H9 (cell line): ENCODE measurements around the gene HEATR5B. TPM values are rescaled to one million over a fixed set of nuclear protein-coding genes. Genes with fewer than 3 reads are reported as not detected.
A peak's percentile ranks its signal among the peaks of the same experiment; 100 is the strongest.

Experiments used
- DNase-seq: peaks from one replicate; pipeline ENCODE4 v3.0.0-alpha.2; 2017
- H2AFZ ChIP-seq: one replicate; pipeline ENCODE4 v1.6.1; 2013; ENCODE audit warnings: mild to moderate bottlenecking, low read length, control low read depth, moderate library complexity
- H2AK5ac ChIP-seq: 2 replicates; pipeline ENCODE4 v1.6.1; 2013; ENCODE audit warnings: low read length, control low read depth, mixed read lengths; ENCODE audit not compliant: insufficient read length
- H2BK120ac ChIP-seq: one replicate; pipeline ENCODE4 v1.6.1; 2013; ENCODE audit warnings: low read depth, mild to moderate bottlenecking, low read length, control low read depth, inconsistent platforms; ENCODE audit not compliant: poor library complexity, severe bottlenecking
- H2BK12ac ChIP-seq: 2 replicates; pipeline ENCODE4 v1.6.1; 2013; ENCODE audit warnings: low read length, control low read depth, mixed read lengths, low read depth; ENCODE audit not compliant: insufficient read length
- H2BK15ac ChIP-seq: 2 replicates; pipeline ENCODE4 v1.6.1; 2013; ENCODE audit warnings: low read depth, low read length, control low read depth
- H2BK20ac ChIP-seq: one replicate; pipeline ENCODE4 v1.6.1; 2013; ENCODE audit warnings: low read depth, mild to moderate bottlenecking, low read length, control low read depth, inconsistent platforms; ENCODE audit not compliant: poor library complexity, severe bottlenecking
- H2BK5ac ChIP-seq: 2 replicates; pipeline ENCODE4 v1.6.1; 2013; ENCODE audit warnings: low read length, control low read depth, mixed read lengths; ENCODE audit not compliant: insufficient read length
- H3K14ac ChIP-seq: 2 replicates; pipeline ENCODE4 v1.6.1; 2013; ENCODE audit warnings: low read length, control low read depth; ENCODE audit not compliant: insufficient read depth
- H3K18ac ChIP-seq: 2 replicates; pipeline ENCODE4 v1.6.1; 2013; ENCODE audit warnings: low read depth, mild to moderate bottlenecking, mixed read lengths, low read length, control low read depth; ENCODE audit not compliant: insufficient read length
- H3K23ac ChIP-seq: 2 replicates; pipeline ENCODE4 v1.6.1; 2013; ENCODE audit warnings: low read length, control low read depth, mixed read lengths, low read depth; ENCODE audit not compliant: insufficient read length
- H3K23me2 ChIP-seq: 2 replicates; pipeline ENCODE4 v1.6.1; 2013; ENCODE audit warnings: low read depth, mild to moderate bottlenecking, mixed read lengths, low read length, control low read depth; ENCODE audit not compliant: insufficient read length, poor library complexity, severe bottlenecking
- H3K27ac ChIP-seq: 2 replicates; pipeline ENCODE4 v1.5.1; 2013; ENCODE audit warnings: low read length, control low read depth, mixed read lengths, low read depth; ENCODE audit not compliant: insufficient read length
- H3K27me3 ChIP-seq: 2 replicates; pipeline ENCODE4 v1.6.1; 2013; ENCODE audit warnings: low read length, control low read depth, inconsistent platforms; ENCODE audit not compliant: insufficient read depth
- H3K4ac ChIP-seq: 2 replicates; pipeline ENCODE4 v1.6.1; 2013; ENCODE audit warnings: low read depth, mild to moderate bottlenecking, control low read depth, inconsistent platforms, low read length, moderate library complexity
- H3K4me1 ChIP-seq: 2 replicates; pipeline ENCODE4 v1.6.1; 2013; ENCODE audit warnings: low read length, control low read depth, inconsistent platforms; ENCODE audit not compliant: insufficient read depth
- H3K4me2 ChIP-seq: 2 replicates; pipeline ENCODE4 v1.6.1; 2013; ENCODE audit warnings: low read length, control low read depth, mixed read lengths; ENCODE audit not compliant: insufficient read length, insufficient read depth
- H3K56ac ChIP-seq: 2 replicates; pipeline ENCODE4 v1.6.1; 2013; ENCODE audit warnings: low read depth, mild to moderate bottlenecking, mixed read lengths, low read length, control low read depth; ENCODE audit not compliant: insufficient read length
- H3K79me1 ChIP-seq: 2 replicates; pipeline ENCODE4 v1.6.1; 2013; ENCODE audit warnings: low read depth, mild to moderate bottlenecking, moderate library complexity, low read length, control low read depth, inconsistent platforms; ENCODE audit not compliant: insufficient read depth, poor library complexity, severe bottlenecking
- H3K79me2 ChIP-seq: 2 replicates; pipeline ENCODE4 v1.6.1; 2013; ENCODE audit warnings: low read length, control low read depth, inconsistent platforms; ENCODE audit not compliant: insufficient read depth
- H3K9ac ChIP-seq: 2 replicates; pipeline ENCODE4 v1.6.1; 2013; ENCODE audit warnings: low read length, control low read depth, mixed read lengths; ENCODE audit not compliant: insufficient read length; ENCODE audit errors: extremely low read depth
- H3K9me3 ChIP-seq: one replicate; pipeline ENCODE4 v1.6.1; 2013; ENCODE audit warnings: low read depth, low read length, inconsistent platforms; ENCODE audit not compliant: control insufficient read depth
- H3T11ph ChIP-seq: one replicate; pipeline ENCODE4 v1.6.1; 2013; ENCODE audit warnings: mild to moderate bottlenecking, low read length, control low read depth, inconsistent platforms
- H4K20me1 ChIP-seq: one replicate; pipeline ENCODE4 v1.6.1; 2013; ENCODE audit not compliant: control insufficient read depth, insufficient read length, insufficient read depth
- H4K5ac ChIP-seq: 2 replicates; pipeline ENCODE4 v1.6.1; 2013; ENCODE audit warnings: low read depth, mild to moderate bottlenecking, mixed read lengths, low read length, control low read depth; ENCODE audit not compliant: insufficient read length
- H4K8ac ChIP-seq: replicated peaks from 2 replicates; pipeline ENCODE4 v1.6.1; 2013; ENCODE audit warnings: low read length, control low read depth, mixed read lengths, low read depth; ENCODE audit not compliant: insufficient read length
- H4K91ac ChIP-seq: 2 replicates; pipeline ENCODE4 v1.6.1; 2013; ENCODE audit warnings: low read depth, mild to moderate bottlenecking, moderate library complexity, mixed read lengths, low read length, control low read depth; ENCODE audit not compliant: insufficient read length
- H3K27ac Mint-ChIP-seq, 3 experiments: 2 replicates in 2 of 3; 3 replicates in 1 of 3; pipeline ENCODE4 v1.8.0; 2020 to 2021; ENCODE audit warnings: mixed read lengths in 3 of 3, mild to moderate bottlenecking in 1 of 3, moderate library complexity in 1 of 3
- H3K27me3 Mint-ChIP-seq: 2 replicates; pipeline ENCODE4 v1.8.0; 2021; ENCODE audit warnings: low read depth, mild to moderate bottlenecking, moderate library complexity, mixed read lengths
- H3K36me3 Mint-ChIP-seq, 3 experiments: 2 replicates in 2 of 3; 3 replicates in 1 of 3; pipeline ENCODE4 v1.8.0; 2020 to 2021; ENCODE audit warnings: low read depth in 3 of 3, mixed read lengths in 3 of 3; ENCODE audit not compliant: insufficient read depth in 1 of 3
- H3K4me1 Mint-ChIP-seq, 2 experiments: 2 replicates each; pipeline ENCODE4 v1.8.0; 2020; ENCODE audit warnings: mixed read lengths in 2 of 2
- H3K4me3 Mint-ChIP-seq, 2 experiments: 2 replicates in 1 of 2; 3 replicates in 1 of 2; pipeline ENCODE4 v1.8.0; 2020 to 2021; ENCODE audit warnings: mild to moderate bottlenecking in 2 of 2, mixed read lengths in 2 of 2, moderate library complexity in 1 of 2
- H3K9me3 Mint-ChIP-seq, 2 experiments: 2 replicates in 1 of 2; 3 replicates in 1 of 2; pipeline ENCODE4 v1.8.0; 2020; ENCODE audit warnings: mild to moderate bottlenecking in 2 of 2, mixed read lengths in 2 of 2, moderate library complexity in 1 of 2
- whole genome bisulfite sequencing: extraction: QIAGEN DNeasy Blood & Tissue Kit; methylation state at CpG from one replicate; pipeline ENCODE4 v1.1.7; 2013; ENCODE audit warnings: missing lambda C conversion rate, low lambda C conversion rate, mixed read lengths; ENCODE audit not compliant: insufficient read length; ENCODE audit errors: extremely low coverage; 5-methylcytosine and 5-hydroxymethylcytosine counted together
- total RNA-seq: library from RNA; stranded (reverse); gene quantifications from 2 replicates; pipeline ENCODE4 v1.2.1, GENCODE V29; 2021
- TF ChIP-seq, protein P1 (sequence below): fragments of 200-600 bp; sonication (generic); conservative IDR thresholded peaks from 3 replicates; pipeline ENCODE4 v1.8.0; 2021; ENCODE audit warnings: antibody characterized with exemption, mild to moderate bottlenecking

The HEATR5B gene
- total RNA-seq, 1 experiment from 2014 or later, result 14.0 TPM

DNA sequence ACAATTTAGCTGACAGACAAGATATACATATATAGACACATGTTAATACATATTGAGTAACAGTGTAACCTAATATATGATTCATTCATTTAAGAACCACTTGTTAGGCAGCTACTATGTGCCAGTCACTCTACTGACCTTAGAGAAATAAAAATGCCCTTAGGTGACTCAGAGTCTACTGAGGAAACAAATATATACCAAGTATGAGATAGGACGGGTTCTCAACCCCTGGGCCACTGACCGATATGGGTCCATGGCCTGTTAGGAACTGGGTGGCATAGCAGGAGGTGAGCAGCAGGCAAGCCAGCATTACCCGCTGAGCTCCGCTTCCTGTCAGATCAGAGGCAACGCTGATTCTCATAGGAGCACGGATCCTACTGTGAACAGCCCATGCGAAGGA lies 132.6 kb downstream of the HEATR5B start:
- Histone ChIP-seq H3K27me3 (no peaks in the 10 kb centered on the region), H3K56ac (no peak overlapping the region), H3K9me3 (no peaks in the 10 kb centered on the region), H4K5ac (no peak overlapping the region), H3K9ac (no peak overlapping the region), H3K23me2 (no peaks in the 10 kb centered on the region), H3K23ac (no peak overlapping the region), H2BK5ac (no peak overlapping the region), H4K8ac (no peak overlapping the region), H2BK15ac (no peak overlapping the region), H3K18ac (no peak overlapping the region), H3K79me2 (peaks cover 1% of the 10 kb centered on the region; the same call in 1 of the 2 replicates), H3K4me1 (peaks cover 6% of the 10 kb centered on the region), H2BK20ac (no peak overlapping the region), H2BK12ac (no peak overlapping the region), H3K79me1 (no peaks in the 10 kb centered on the region), H2AK5ac (no peak overlapping the region), H2AFZ (no peak overlapping the region), H3K4ac (no peak overlapping the region), H4K91ac (no peak overlapping the region), H3T11ph (no peak overlapping the region), H3K4me2 (no peak overlapping the region), H3K14ac (no peak overlapping the region), H4K20me1 (no peaks in the 10 kb centered on the region), H2BK120ac (no peak overlapping the region), H3K27ac (no peak overlapping the region)
- WGBS, result no CpG with 5 or more reads among the region's 7 CpGs
- H3K27ac Mint-ChIP-seq, result peak overlapping the region in 2 of 3 experiments; percentile 78 to 86; a peak in 2 of 7 replicates
- DNase-seq, result no peak
- 0 out of 7 replicates have a peak, but pooled peaks cover 0 to 5% (median 0%) of the 10 kb centered on the region in 3 experiments for H3K36me3 Mint-ChIP-seq
- no peaks in the 10 kb centered on the region for H3K9me3 Mint-ChIP-seq
- H3K4me3 Mint-ChIP-seq, result 0 out of 5 replicates have a peak overlapping the region, but pooled peaks of 1 of the 2 experiments have one; percentile 18
- no peaks in the 10 kb centered on the region for H3K27me3 Mint-ChIP-seq
- peaks cover 40 to 45% of the 10 kb centered on the region in 2 experiments for H3K4me1 Mint-ChIP-seq
- TF ChIP-seq, protein P1, sequence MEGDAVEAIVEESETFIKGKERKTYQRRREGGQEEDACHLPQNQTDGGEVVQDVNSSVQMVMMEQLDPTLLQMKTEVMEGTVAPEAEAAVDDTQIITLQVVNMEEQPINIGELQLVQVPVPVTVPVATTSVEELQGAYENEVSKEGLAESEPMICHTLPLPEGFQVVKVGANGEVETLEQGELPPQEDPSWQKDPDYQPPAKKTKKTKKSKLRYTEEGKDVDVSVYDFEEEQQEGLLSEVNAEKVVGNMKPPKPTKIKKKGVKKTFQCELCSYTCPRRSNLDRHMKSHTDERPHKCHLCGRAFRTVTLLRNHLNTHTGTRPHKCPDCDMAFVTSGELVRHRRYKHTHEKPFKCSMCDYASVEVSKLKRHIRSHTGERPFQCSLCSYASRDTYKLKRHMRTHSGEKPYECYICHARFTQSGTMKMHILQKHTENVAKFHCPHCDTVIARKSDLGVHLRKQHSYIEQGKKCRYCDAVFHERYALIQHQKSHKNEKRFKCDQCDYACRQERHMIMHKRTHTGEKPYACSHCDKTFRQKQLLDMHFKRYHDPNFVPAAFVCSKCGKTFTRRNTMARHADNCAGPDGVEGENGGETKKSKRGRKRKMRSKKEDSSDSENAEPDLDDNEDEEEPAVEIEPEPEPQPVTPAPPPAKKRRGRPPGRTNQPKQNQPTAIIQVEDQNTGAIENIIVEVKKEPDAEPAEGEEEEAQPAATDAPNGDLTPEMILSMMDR, result no peak
